ENCODE data around the gene STYXL1.

DNA sequence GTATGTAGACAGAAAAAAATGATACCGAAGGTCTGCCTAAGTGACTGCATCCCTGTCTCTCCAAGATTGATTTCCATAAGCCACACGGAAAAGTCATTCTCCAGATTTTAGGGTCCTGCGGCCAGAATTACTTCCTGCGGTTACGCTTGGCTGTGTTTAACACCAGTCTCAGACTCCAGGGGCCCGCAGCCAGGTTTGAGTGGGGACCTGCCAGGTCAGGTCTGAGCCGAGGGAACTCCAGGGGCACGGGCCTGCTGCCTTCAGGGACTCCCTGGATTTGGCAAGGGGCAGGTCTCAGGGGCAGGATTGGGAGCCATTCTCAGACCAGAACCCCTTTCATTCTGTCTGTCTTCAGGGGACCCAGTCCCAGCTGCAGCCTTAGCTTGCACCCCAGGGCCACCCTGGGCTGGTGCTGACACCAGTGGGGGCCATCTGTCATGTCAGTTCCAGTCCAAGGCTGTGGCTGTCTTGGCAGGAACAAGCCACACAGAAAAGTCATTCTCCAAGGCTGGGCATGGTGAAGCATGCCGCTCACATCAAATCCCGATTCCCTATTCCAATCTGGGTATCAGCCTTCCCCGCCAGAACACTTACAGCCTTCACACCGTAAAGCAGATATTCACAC lies 92.4 kb downstream of the STYXL1 start:
- TF ChIP-seq POLR2AphosphoS5 (IDR thresholded peaks at IDR 0.05) (no peak), POLR2A (IDR thresholded peaks at IDR 0.05) (no peak)
- TF ChIP-seq, protein P1, sequence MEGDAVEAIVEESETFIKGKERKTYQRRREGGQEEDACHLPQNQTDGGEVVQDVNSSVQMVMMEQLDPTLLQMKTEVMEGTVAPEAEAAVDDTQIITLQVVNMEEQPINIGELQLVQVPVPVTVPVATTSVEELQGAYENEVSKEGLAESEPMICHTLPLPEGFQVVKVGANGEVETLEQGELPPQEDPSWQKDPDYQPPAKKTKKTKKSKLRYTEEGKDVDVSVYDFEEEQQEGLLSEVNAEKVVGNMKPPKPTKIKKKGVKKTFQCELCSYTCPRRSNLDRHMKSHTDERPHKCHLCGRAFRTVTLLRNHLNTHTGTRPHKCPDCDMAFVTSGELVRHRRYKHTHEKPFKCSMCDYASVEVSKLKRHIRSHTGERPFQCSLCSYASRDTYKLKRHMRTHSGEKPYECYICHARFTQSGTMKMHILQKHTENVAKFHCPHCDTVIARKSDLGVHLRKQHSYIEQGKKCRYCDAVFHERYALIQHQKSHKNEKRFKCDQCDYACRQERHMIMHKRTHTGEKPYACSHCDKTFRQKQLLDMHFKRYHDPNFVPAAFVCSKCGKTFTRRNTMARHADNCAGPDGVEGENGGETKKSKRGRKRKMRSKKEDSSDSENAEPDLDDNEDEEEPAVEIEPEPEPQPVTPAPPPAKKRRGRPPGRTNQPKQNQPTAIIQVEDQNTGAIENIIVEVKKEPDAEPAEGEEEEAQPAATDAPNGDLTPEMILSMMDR (IDR thresholded peaks at IDR 0.05), result no peak

Data from prostate gland (tissue), 2 donors.